GM18520 (cell line): ENCODE measurements around the gene RBM25.
A peak's percentile ranks its signal among the peaks of the same experiment; 100 is the strongest.

Source experiments
- ATAC-seq: cut with Tn5 transposase; IDR thresholded peaks from one replicate; pipeline ENCODE4 v1.9.1; 2021; ENCODE audit not compliant: unreplicated experiment

Gene RBM25

GRCh38 chr14:73102806-73103497 is 44.6 kb downstream of the RBM25 start:
- ATAC-seq: no peak

GRCh38 chr14:73105050-73105449 is 46.7 kb downstream of the RBM25 start:
- no peak for ATAC-seq

GRCh38 chr14:73105727-73106126 is 47.4 kb downstream of the RBM25 start:
- no peak for ATAC-seq

GRCh38 chr14:73116079-73116665 is 57.8 kb downstream of the RBM25 start:
- no peak for ATAC-seq

GRCh38 chr14:73124180-73124894 is 66.0 kb downstream of the RBM25 start:
- no peak for ATAC-seq

- no peak for ATAC-seq
These were observed 66.8 kb downstream of the RBM25 start for GRCh38 chr14:73125169-73125588.

GRCh38 chr14:73125746-73126145 is 67.4 kb downstream of the RBM25 start:
- ATAC-seq: no peak

- no peak for ATAC-seq
These were observed 75.5 kb downstream of the RBM25 start for GRCh38 chr14:73133795-73134194.

- ATAC-seq: no peak
These were observed 77.7 kb downstream of the RBM25 start for GRCh38 chr14:73136085-73136386.

- ATAC-seq: peak; percentile 88
These were observed 78.3 kb downstream of the RBM25 start, which contains the start of gene PSEN1 for GRCh38 chr14:73136387-73137225. TSS of gene PSEN1 (plus strand) at chr14:73136507. CDS start at chr14:73148020, 11,513 bp downstream.

- no peak for ATAC-seq
These were observed 82.5 kb downstream of the RBM25 start for GRCh38 chr14:73140811-73141323.

GRCh38 chr14:73142216-73142615 is 83.9 kb downstream of the RBM25 start:
- peak; percentile 41 for ATAC-seq

- no peak for ATAC-seq
These were observed 84.7 kb downstream of the RBM25 start for GRCh38 chr14:73143003-73143402.

- no peak for ATAC-seq
These were observed 85.3 kb downstream of the RBM25 start for GRCh38 chr14:73143617-73144016.

- ATAC-seq: no peak
These were observed 87.0 kb downstream of the RBM25 start for GRCh38 chr14:73145371-73145770.

- ATAC-seq: no peak
These were observed 87.8 kb downstream of the RBM25 start for GRCh38 chr14:73146111-73146510.

- no peak for ATAC-seq
These were observed 91.4 kb downstream of the RBM25 start for GRCh38 chr14:73149753-73150152.

- ATAC-seq: no peak
These were observed 94.9 kb downstream of the RBM25 start for GRCh38 chr14:73153272-73153671.

- ATAC-seq: no peak
These were observed 103.9 kb downstream of the RBM25 start for GRCh38 chr14:73162251-73162650.

- ATAC-seq: no peak
These were observed 108.1 kb downstream of the RBM25 start for GRCh38 chr14:73166399-73166798.

- no peak for ATAC-seq
These were observed 109.4 kb downstream of the RBM25 start for GRCh38 chr14:73167727-73168126.
